ENCODE data around the gene PROS1.
A peak's percentile ranks its signal among the peaks of the same experiment; 100 is the strongest.
"Not testable (repeated sequence)": the region's sequence is repeated elsewhere in the genome, so short reads cannot be mapped to it uniquely, and the experiment has no call there.

Gene PROS1

DNA sequence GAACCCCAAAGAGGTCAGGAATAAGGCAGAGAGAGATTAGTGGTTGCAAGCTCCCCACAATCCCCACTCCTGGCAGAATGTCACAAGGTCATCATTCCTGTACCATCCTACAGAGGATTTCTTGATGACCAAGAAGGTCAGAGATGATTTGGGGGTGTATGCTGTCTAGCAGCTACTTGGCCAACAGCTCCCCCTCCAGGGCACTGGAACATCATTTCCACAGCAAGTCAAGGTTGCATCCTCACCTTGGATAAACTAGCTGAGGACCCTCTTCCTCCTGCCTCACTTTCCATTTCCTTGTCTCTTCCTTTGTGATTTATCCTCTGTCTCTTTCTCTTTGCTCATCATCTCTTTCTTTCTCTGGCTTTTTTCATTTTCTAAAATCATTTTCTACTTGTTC, 106.3 kb downstream of the PROS1 start:
- H3K4me3 ChIP-seq (ENCODE audit: low read depth, low read length): no peak overlapping the region
- no peak for TF ChIP-seq CTCF (IDR thresholded peaks at IDR 0.05; ENCODE audit: control insufficient read depth, extremely low read depth, insufficient read depth)
- DNase-seq (ENCODE audit: low read depth): no peak

GRCh38 chr3:93861017-93861416, 112.7 kb downstream of the PROS1 start:
- no peak overlapping the region for H3K4me3 ChIP-seq (ENCODE audit: low read depth, low read length)
- no peak for DNase-seq (ENCODE audit: low read depth)
- TF ChIP-seq CTCF (IDR thresholded peaks at IDR 0.05; ENCODE audit: control insufficient read depth, extremely low read depth, insufficient read depth): no peak

DNA sequence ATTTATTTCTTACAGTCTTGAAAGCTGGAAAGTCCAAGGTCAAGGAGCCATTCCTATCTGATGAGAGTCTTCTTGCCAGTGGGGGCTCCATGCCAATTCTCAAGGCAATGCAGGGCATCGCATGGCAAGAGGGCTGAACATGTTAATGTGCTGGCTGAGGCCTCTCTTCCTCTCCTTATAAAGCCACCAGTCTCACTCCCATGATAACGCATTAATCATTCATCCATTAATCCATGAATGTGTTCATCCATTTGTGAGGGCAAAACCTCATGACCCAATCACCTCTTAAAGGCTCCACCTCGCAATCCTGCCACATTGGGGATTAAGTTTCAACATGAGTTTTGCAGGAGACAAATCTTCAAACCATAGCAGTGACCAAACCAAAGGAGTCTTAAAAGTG, 118.3 kb downstream of the PROS1 start:
- TF ChIP-seq CTCF (IDR thresholded peaks at IDR 0.05; ENCODE audit: control insufficient read depth, extremely low read depth, insufficient read depth): no peak
- H3K4me3 ChIP-seq (ENCODE audit: low read depth, low read length): no peak overlapping the region
- no peak for DNase-seq (ENCODE audit: low read depth)

DNA sequence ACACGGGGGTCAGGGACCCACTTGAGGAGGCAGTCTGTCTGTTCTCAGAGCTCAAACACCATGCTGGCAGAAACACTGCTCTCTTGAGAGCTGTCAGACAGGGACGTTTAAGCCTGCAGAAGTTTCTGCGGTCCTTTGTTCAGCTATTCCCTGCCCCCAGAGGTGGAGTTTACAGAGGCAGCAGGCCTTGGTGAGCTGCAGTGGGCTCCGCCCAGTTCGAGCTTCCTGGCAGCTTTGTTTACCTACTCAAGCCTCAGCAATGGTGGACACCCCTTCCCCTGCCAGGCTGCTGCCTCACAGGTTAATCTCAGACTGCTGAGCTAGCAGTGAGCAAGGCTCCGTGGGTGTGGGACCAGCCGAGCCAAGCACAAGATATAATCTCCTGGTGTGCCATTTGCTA, 121.5 kb downstream of the PROS1 start:
- H3K4me3 ChIP-seq (ENCODE audit: low read depth, low read length); DNase-seq (ENCODE audit: low read depth): not testable (repeated sequence)

GRCh38 chr3:93843981-93844380, 129.7 kb downstream of the PROS1 start:
- no peak for DNase-seq (ENCODE audit: low read depth)
- no peak for TF ChIP-seq CTCF (IDR thresholded peaks at IDR 0.05; ENCODE audit: control insufficient read depth, extremely low read depth, insufficient read depth)
- H3K4me3 ChIP-seq (ENCODE audit: low read depth, low read length): no peak overlapping the region

DNA sequence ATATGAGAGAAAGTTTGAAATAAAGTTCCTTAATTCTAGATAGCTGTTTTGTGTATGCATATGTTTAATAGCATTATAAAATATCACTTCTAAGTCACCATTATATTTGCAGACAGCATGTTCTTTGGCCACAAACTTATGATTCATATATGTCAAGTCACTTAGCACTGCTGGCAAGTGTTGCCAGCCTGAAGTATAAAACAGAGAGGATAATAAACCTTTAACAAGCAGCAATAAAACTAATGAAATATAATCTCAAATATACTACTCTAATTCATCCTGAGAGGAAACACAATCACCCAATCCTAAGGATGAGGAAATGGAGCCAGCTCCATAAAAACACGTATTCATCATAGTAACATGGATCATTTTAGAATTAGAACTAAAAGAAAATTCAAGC, 134.5 kb downstream of the PROS1 start:
- H3K4me3 ChIP-seq (ENCODE audit: low read depth, low read length): not testable (repeated sequence)
- DNase-seq (ENCODE audit: low read depth): peak; percentile 88
